NCI-H69 (cell line): ENCODE data around the gene C14orf180.

Source experiments
- DNase-seq: peaks from one replicate; lab custom pipeline; 2025; lab: John Stamatoyannopoulos, UW

The C14orf180 gene

DNA sequence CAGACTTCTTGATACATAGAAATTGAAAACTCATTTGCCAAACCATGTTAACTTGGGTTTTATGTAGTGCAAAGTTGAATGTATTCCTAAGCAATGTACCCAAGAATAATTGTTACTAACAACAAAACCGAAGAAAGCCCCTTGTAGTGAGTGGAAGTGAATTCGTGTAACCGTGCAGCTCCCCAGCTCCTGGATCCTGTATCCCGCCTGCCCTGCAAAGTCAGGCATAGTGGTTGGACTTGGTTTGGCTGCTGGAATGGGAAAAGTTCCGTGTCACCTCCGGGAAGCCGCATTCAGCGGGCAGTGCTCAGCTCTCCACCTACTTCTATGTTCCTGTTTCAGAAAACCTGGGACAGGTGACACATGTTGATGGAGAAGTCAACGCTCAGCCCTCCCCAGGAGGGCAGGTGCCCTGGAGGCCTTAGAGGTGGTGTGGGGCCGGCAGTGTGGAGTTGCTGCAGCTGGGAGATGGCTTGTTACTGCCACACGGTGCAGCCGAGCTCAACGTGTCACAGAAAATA, 29.2 kb upstream of the C14orf180 start:
- no peak for DNase-seq

DNA sequence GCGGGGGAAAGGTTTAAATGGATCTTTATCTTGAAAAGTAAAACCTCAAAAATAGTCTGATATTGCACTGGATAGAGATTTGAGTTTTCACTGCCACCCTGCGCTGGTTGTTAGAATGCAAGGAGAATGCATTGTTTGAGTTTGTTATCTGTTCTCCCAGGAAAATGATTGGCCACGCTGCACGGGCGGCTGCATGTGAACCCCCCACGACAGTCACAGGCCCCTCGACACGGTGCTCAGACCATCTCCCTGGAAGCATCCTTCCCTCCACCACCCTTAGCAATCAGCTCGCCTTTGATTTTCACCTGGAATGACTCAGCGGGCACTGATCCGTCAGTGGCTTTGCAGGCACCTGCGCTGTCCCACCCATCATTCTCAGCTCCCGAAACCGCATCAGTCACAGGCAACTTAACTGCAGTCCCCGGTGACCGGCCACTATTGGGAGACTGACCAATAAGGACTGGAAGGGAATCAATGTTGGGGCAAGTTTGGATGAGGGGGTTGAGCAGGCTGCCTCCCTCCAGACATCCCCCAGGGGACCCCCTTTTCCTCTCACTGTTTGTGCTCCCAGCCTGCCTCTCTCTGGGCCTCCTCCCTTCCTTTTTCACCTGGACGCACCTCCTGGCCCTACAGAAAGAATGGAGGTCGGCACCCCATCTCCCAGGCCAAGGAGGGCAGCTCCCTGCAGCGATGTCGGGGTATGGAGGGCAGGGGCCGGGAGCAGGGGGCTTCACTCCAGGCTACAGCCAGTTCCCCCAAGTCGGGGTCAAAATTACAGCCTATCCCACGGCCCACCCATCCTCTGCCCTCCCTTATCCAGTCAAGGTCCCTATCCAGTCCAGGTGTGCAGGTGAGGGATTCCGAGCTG, 28.5 kb upstream of the C14orf180 start:
- no peak for DNase-seq

DNA sequence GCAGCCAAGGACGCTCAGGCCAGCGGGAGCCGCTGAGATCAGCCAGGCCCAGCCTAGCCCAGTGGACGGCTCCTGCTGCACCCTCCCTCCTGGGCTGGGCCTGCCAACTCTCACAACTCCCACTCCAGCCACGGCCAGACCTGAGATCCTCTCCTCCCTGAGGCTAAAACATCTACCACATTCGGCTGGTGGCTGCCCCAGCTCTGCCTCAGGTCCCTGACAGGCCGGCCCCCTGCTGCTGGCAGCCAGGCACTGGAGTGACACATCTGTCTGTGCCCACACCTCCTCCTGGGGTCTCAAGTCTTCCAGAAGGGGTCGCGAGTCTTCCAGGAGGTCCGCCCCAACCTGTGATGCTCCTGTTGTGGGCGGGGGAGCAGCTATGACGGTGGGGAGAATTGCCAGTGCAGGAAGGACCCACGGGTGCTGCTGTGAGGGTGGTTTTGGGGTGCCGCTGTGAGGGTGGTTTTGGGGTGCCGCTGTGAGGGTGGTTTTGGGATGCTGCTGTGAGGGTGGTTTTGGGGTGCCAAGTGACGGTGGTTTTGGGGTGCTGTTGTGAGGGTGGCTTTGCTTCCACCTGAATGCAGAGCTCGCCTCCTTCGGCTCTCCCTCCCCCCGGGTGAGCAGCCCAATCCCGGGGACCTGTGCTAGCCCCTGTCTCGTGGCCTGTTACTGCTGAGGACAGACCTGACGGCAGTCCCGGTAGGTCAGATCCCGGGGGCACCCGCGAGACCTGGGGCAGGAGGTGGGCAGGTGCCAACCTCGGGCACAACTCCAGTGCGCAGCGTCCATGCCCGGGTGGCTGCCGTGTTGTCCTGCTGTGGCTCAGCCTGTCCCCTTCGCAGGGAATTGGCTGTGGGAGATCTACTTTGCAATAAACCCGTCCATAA, 27.5 kb upstream of the C14orf180 start:
- DNase-seq: no peak

DNA sequence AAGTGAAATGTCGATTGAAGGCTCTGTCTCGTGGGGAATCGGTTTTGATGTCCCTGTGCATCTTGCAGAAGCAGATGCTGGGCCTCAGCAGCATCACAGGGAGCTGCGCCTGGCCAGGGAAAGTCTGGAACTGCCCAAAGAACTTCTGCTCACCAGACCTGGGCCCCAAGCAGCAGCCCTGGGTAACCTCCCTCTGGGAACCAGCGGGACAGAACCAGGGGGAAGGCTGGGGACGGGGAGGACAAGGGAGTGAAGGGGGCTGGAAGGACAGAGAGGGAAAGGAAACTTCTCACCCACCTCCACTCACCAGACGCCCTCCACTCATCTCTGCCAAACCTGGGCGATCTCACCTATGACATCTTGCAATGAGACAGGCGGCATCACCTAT, 26.8 kb upstream of the C14orf180 start:
- no peak for DNase-seq

DNA sequence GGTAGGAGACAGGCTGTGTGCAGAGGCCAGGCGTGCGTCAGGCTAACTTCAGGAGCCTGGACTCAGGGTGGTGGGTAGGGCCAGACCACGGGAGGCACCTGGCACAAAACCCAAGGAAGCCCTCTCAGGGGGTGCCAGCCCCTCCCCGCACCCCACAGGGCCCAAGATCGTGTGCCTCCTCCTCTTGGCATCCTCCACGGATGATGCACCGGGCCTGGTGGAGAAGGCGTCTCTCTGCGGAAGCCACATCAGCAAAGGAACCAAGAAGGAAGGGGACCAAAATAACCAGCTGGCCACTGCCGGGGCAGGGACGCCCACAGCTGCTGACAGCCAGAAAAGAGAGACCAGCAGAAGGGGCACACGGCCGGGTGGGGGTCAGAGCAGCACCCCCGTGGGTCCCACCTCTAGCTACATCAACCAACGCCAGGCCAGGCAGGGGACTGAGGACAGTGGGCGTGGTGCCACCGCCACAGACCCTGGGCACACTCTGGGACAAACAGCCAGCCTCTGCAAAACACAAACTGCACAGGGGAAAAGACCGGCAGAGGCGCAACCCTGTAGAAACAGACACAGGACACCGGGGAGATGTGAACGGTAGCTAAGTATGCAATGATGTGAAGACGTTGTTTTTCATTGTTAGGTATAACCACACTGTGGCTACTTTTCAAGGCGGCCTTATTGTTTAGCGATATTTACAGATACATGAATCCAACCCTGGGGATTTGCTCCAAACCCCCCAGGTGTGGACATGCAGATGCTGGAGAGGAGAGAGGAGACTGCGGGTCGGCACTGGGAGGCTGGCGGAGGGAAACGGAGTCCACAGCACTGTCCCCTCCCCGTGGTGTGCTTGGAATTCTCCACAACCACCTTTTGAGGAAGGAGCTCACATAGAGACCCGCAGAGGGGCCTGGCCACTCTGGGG, 26.1 kb upstream of the C14orf180 start:
- no peak for DNase-seq

DNA sequence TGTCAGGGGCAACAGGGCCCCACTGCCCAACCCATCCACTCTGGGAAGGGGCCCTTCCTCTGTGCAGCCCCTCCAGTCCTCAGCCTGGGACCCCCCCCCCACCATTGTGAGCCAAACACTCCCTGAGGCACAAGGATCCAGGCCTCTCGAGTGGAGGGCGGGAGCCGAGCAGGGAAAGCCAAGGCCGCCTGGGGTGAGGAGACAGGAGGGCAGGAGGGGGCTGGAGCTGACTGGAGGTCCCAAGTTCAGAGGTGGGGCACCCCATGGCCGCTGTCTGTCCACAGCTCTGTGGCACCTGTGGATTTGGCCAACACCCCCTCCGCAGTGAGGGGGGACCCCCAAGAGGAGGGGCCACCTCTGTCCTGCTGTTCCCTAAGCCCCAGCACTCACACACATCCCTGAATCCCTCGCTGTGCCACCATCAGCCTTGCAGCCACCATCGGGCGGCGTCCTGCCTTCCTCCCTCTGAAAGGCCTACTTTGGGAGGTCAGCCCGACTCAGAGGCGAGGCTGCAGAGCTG, 25.4 kb upstream of the C14orf180 start:
- DNase-seq: no peak

DNA sequence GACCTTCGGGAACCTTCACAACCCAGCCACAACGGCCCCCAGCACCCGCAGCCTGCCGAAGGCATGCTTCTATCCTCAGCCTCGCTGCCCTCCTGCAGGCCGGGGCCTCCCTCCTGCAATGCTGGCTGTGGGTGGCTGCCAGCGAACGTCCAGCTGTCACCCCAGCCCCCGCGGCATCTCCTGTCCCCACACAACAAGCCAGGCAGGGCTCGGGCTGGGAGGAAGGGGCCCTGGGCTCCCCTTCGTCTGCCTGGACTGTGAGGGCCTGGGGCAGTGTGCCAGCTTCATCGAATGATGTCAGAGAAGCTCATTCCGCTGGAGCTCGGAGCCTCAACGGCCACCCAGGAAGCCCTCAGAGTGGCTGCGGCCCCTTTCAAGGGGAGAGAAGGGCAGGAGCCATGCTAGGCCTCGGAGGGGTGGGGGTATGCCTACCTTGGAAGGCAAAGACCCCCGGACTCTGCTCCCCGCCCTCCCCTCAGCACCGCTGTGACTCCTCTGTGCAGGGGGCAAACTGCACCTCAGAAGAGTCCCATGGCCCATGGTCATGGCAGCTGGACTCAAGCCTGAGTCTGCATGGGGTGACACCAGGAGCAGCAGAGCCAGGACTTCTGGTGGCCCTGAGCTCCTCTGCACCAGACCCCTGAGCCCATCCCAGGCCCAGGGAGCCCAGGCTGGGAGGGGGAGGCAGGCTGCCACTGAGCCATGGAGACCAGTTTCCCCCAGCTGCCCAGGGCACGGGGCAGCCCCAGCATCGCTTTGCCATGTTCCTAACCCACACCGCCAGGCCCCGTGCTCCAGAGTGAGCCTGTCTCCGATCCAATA, 24.7 kb upstream of the C14orf180 start:
- no peak for DNase-seq

DNA sequence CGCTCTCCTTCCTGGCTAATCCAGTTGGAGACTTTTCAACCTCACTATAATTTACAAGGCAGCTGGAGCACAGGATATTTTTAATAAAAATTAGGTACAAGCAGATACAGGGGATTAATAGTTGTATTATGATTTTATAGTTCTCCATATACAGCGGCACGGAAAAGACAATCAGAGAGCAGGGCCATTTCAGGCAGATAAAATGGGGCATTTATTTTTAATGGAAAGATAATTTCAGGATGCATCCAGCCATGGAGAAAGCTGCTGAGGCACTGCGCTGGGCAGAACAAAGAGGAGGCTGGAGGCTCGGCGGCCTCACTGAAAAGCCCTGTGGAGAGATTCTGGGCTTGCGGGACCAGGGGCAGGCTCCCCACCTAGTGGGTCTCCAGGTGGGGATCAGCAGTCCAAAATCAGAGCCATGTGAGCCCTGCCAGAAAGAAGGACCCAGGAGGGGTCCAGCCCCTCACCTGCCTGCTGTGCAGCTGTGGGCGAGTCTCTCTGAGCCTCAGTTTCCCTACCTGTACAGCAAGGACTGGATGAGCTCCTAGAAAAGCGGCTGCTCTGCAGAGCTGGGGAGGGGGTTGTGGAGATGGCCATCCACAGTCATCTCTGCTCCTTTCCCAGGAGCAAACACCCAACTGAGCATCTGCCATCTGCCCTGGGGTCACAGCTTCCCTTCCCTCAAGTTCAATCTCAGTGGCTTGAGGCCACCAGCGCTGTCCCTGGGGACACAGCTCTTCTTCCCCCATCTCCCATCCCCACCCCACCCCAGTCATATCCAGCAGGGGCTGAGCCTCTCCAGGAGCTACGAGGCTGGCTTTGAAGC, 23.9 kb upstream of the C14orf180 start:
- DNase-seq: no peak

DNA sequence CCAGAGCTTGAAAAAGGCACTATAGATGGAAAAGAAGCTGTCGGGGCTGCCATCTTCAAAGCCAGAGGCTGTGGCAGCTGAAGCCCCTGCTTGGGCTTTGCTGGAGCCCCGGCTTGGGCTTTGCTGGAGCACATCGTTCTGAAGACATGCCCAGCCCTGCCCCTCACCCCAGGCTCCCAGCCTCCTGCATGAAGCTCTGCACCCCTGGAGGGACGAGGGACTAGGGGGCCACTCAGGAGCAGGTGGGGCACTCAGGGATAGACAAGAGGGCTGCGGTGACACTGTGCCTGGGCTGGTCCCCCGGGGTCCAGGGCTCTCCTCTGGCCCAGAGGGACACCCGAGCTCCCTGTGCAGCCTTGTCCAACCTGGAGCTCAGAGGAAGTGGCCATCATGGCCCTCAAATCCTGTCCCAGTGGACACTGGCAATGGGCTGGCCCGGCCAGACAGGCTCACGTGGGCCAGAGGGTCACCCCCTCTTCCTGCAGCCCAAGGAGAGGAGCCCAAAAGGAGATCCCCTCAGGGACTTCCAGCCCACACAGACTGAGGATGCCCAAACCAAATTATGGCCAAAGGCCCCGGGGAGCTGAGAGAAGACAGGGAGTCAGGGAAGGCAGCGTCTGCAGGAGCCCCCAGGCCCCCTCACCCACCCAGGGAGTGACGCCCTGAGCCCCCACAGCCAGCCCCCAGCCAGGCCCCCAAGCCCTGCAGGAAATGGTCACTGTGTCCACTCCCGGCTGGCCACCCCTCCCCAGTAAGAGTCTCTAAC, 23.1 kb upstream of the C14orf180 start:
- no peak for DNase-seq

DNA sequence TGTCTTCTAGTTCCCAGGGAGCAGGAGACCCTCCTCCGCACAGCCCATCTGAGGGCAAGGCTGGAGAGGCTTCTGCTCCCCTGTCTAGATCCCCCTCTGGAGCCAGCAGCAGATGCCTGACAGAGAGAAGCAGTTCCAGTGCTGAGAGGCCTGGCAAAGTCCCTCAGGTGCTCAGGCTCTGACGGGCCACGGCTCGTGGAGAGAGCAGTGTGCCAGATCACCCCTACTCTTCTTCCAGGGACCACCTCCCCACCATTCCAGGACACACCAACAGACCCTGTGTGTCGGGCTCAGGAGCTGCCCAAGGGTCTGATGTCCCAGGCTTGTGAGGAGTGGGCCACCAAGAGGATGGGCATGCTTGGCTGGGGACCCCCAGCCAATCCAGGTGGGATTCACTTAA, 22.5 kb upstream of the C14orf180 start:
- no peak for DNase-seq

DNA sequence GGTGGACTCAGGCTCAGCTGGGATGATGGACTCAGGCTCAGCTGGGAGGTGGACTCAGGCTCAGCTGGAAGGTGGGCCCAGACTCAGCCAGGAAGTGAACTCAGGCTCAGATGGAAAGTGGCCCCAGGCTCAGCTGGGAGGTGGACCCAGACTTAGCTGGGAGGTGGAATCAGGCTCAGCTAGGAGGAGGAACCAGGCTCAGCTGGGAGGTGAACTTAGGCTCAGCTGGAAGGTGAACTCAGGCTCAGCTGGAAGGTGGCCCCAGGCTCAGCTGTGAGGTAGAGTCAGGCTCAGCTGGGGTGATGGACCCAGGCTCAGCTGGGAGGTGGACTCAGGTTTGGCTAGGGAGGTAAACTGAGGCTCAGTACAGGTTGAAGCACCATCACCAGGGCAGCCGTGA, 21.8 kb upstream of the C14orf180 start:
- no peak for DNase-seq

DNA sequence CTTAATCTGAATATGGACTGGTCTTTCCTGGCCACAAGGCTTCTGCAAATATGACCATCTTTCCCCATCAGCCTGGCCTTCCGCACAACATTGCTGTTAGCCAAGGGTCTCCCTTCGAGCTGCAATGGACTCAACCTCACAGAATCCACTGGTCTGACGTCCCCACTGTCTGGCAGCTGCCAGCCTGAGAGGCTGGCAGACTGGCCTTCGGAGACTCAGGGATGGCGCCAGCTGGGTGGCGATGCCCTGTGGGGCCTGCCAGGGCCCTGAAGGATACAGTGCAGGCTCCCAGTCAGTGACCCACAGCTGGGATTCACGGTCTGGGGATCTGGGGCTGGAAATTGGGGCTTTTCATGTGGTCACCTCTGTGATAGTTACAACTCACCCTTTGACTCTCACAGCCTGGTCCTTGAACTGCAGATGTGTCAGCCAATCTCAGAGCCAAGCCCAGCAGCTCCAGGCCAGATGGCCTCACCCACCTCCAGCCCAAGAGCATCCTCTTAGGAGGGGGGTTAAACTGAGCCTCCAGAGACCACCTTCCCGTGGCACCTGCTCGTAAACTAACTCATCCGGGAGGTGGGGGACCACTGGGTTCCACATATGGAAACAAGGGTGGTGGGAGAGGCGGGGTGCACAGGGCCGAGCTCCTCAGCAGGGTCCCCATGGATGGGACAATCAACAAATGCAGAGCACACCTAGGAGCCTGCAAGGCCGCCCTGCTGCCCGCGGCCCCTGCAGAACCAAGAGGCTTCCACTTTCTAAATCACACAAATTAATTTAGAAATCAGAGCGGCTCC, 21.1 kb upstream of the C14orf180 start:
- no peak for DNase-seq

DNA sequence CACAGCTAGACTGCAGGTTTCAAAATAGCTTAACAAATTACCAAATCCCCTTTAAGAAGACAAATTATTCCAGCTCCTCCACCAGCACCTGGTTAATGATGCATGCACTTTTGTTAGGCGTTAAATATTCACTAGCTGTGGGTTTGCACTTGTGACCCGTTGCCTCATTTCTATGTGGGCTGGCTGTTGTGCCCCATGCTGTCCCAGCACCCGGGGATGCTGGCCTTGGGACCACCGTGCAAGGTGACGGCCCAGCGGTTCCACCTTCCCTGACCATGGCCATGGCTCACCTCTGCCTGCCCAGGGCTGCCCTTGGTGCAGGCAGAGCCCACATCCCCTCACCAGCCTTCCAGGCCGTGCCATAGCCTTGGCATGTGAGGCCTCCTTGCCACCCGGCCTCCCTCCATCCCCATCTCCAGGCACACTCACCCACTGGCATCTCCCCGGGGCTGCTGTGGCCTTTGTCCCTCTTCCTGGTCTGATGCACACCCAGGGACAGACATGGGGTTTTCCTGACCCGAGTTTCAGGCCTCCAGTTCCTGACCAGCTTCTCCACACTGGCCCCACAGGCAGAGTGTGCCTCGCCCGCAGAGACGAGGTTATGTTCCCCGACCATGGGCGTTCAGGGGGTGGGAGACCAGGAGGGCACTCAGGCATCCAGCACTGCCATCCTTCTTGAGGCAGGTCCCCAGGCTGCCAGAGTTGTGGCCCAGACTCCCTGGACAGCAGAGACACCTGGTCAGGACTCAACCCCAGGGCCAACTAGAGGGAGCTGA, 20.3 kb upstream of the C14orf180 start:
- no peak for DNase-seq

DNA sequence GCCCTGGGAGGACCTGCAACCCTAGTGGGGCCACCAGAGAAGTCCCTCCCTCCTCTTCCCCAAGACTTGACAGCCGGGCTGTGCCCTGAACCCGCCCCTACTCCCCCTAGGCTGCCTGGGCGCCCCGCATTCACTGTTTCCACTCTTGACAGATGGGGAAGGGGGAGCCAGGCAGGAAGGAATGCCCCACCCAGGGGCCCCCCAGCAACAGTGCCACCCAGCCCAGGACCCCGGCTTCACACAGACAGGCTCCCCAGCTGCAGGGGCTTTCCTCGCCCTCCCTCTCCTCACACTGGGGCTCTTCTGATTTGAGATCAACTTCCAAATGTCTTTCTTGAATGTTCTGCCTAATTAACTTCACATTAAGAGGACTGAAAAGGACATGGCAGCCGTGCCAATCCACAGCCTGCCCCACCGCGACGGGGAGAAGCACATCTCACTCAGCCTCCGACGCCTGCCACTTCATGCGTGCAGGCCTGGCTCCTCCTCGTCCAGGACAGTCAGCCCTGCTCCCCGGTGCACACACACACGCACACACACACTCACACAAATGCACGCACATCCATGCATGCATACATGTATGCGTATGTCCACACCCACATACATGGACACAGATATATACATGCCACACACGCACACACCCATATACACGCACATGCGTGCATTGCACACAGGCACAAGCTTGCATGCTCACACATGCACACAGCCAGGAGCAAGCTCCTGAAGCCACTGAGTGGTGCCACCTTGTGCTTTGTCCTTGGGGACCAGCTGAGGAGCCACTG, 19.6 kb upstream of the C14orf180 start:
- no peak for DNase-seq

DNA sequence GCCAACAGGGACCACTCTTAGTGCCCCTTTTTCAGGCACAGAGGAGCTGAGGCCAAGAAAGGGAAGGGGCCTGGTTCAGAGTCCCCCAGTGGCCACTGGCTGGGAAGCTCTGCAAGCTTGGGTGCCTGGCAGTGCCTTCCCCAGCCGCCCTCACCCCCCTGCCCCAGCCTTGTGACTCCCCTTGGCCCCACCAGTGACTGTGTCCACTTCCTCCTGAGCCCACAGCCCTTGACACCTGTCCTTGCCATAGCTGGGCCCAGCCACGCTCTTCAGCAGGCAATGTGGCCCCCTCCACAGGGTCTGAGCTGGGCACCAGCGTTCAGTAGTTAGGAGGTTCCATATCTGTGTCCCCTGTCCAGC, 19.0 kb upstream of the C14orf180 start:
- DNase-seq: no peak

DNA sequence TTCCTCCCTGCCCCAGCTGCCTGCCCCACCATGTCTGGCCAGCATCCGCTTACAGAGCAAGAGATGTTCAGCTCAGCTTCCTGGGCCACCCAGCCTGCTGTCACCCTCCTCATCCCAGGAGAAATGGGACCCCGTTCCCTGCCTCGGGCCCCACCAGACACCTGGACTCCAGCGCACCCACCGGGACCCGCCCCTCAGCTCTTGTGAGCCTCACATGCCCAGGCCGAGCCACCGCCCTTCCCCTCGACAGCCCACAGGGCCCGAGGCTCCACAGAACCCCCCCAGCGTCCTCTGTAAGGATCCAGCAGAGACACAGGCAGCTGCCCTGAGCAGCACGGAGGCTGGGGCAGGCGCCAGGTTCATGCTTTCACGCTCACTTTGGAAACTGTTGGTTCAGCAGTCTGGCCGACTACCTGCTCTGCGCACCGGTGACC, 18.4 kb upstream of the C14orf180 start:
- DNase-seq: no peak
